Cardiac fibroblast (primary cell): Measurements from ENCODE around the gene MMP20.

Experiments used
- DNase-seq, 2 donors: peaks; one replicate each; pipeline versions ENCODE4 v3.0.0 to v3.0.0-alpha.2; 2010; ENCODE audit warnings: low read depth in 2 of 2
- H3K4me3 ChIP-seq, 2 donors: replicated peaks in 1 of 2; 1 replicate in 1 of 2; 2 replicates in 1 of 2; pipeline ENCODE4 v1.5.1; 2011; ENCODE audit warnings: low read depth in 2 of 2, low read length in 2 of 2, mild to moderate bottlenecking in 2 of 2, moderate library complexity in 1 of 2
- CTCF ChIP-seq: IDR thresholded peaks from one replicate; pipeline ENCODE4 v1.5.1; 2011; ENCODE audit warnings: low read depth, mild to moderate bottlenecking, low read length, inconsistent platforms

MMP20 gene

GRCh38 chr11:102552447-102553194, 72.5 kb downstream of the MMP20 start:
- TF ChIP-seq CTCF, result no peak
- peak; percentile 10 to 41 for DNase-seq
- H3K4me3 ChIP-seq, result no peak overlapping the region

- H3K4me3 ChIP-seq, result no peak overlapping the region
- TF ChIP-seq CTCF, result no peak
- no peak for DNase-seq
Observed at GRCh38 chr11:102552020-102552419, 73.1 kb downstream of the MMP20 start.

- no peak for DNase-seq
- no peak overlapping the region for H3K4me3 ChIP-seq
- TF ChIP-seq CTCF, result no peak
Observed at GRCh38 chr11:102551169-102551781, 73.9 kb downstream of the MMP20 start.

- H3K4me3 ChIP-seq, result no peak overlapping the region
- no peak for TF ChIP-seq CTCF
- no peak for DNase-seq
Observed at GRCh38 chr11:102546923-102547471, 78.1 kb downstream of the MMP20 start.

GRCh38 chr11:102546427-102546826, 78.7 kb downstream of the MMP20 start:
- no peak for TF ChIP-seq CTCF
- DNase-seq, result peak in 1 of 2 donors; percentile 72
- H3K4me3 ChIP-seq, result no peak overlapping the region

- no peak for TF ChIP-seq CTCF
- DNase-seq, result no peak
- no peak overlapping the region for H3K4me3 ChIP-seq
Observed at GRCh38 chr11:102545701-102546100, 79.4 kb downstream of the MMP20 start.
